HUES6 (cell line): ENCODE results near the gene TAGLN2.

Experiments used
- H3K27ac ChIP-seq: 2 replicates; pipeline ENCODE4 v1.7.0; 2013; ENCODE audit warnings: low read depth, mild to moderate bottlenecking, low read length, inconsistent platforms
- H3K27me3 ChIP-seq: 2 replicates; pipeline ENCODE4 v1.6.1; 2013; ENCODE audit warnings: low read length; ENCODE audit not compliant: control insufficient read depth, insufficient read depth
- H3K36me3 ChIP-seq: 2 replicates; pipeline ENCODE4 v1.6.1; 2013; ENCODE audit warnings: low read length; ENCODE audit not compliant: control insufficient read depth, insufficient read depth
- H3K4me1 ChIP-seq: 2 replicates; pipeline ENCODE4 v1.6.1; 2013; ENCODE audit warnings: low read length; ENCODE audit not compliant: control insufficient read depth, insufficient read depth
- H3K4me3 ChIP-seq: 2 replicates; pipeline ENCODE4 v1.5.1; 2013; ENCODE audit warnings: low read depth, low read length
- H3K9ac ChIP-seq: one replicate; pipeline ENCODE4 v1.6.1; 2013; ENCODE audit warnings: mild to moderate bottlenecking, low read length
- H3K9me3 ChIP-seq: 2 replicates; pipeline ENCODE4 v1.6.1; 2013; ENCODE audit warnings: low read depth, low read length; ENCODE audit not compliant: control insufficient read depth, insufficient read depth

Gene TAGLN2

GRCh38 chr1:159960721-159961381 is 35.5 kb upstream of the TAGLN2 start:
- no peaks in the 10 kb centered on the region for H3K36me3 ChIP-seq
- no peaks in the 10 kb centered on the region for H3K9me3 ChIP-seq
- H3K27ac ChIP-seq = no peak overlapping the region
- no peaks in the 10 kb centered on the region; the same call in 1 of the 2 replicates for H3K27me3 ChIP-seq
- no peak overlapping the region for H3K9ac ChIP-seq
- H3K4me1 ChIP-seq = no peaks in the 10 kb centered on the region
- no peak overlapping the region for H3K4me3 ChIP-seq

GRCh38 chr1:159959451-159959850 is 34.1 kb upstream of the TAGLN2 start:
- H3K27me3 ChIP-seq = no peaks in the 10 kb centered on the region; the same call in 1 of the 2 replicates
- H3K9me3 ChIP-seq = no peaks in the 10 kb centered on the region
- H3K36me3 ChIP-seq = no peaks in the 10 kb centered on the region
- no peak overlapping the region for H3K4me3 ChIP-seq
- H3K4me1 ChIP-seq = no peaks in the 10 kb centered on the region
- no peak overlapping the region for H3K9ac ChIP-seq
- no peak overlapping the region for H3K27ac ChIP-seq

- Histone ChIP-seq H3K36me3 (no peaks in the 10 kb centered on the region), H3K4me1 (peaks cover 2% of the 10 kb centered on the region; the same call in 1 of the 2 replicates), H3K9ac (no peak overlapping the region), H3K9me3 (no peaks in the 10 kb centered on the region), H3K27me3 (peaks cover 2% of the 10 kb centered on the region; the same call in 1 of the 2 replicates), H3K4me3 (no peak overlapping the region), H3K27ac (no peak overlapping the region)
These were observed 33.5 kb upstream of the TAGLN2 start for GRCh38 chr1:159958719-159959380.

GRCh38 chr1:159957824-159958268 is 32.5 kb upstream of the TAGLN2 start:
- H3K9me3 ChIP-seq = no peaks in the 10 kb centered on the region
- peaks cover 12% of the 10 kb centered on the region; the same call in 1 of the 2 replicates for H3K27me3 ChIP-seq
- peaks cover 5% of the 10 kb centered on the region; the same call in 1 of the 2 replicates for H3K4me1 ChIP-seq
- no peak overlapping the region for H3K27ac ChIP-seq
- H3K4me3 ChIP-seq = no peak overlapping the region
- H3K9ac ChIP-seq = no peak overlapping the region
- no peaks in the 10 kb centered on the region for H3K36me3 ChIP-seq

GRCh38 chr1:159955456-159955855 is 30.1 kb upstream of the TAGLN2 start:
- Histone ChIP-seq H3K4me1 (peaks cover 5% of the 10 kb centered on the region; the same call in 1 of the 2 replicates), H3K27ac (no peak overlapping the region), H3K36me3 (no peaks in the 10 kb centered on the region), H3K27me3 (peaks cover 24% of the 10 kb centered on the region), H3K4me3 (no peak overlapping the region), H3K9me3 (no peaks in the 10 kb centered on the region), H3K9ac (no peak overlapping the region)

GRCh38 chr1:159953536-159954515 is 28.5 kb upstream of the TAGLN2 start, which contains the start of gene SLAMF9:
TSS of gene SLAMF9 (minus strand) at chr1:159954237. CDS start at chr1:159954137, 100 bp downstream.
- Histone ChIP-seq H3K4me3 (no peak within 1 kb of the TSS), H3K27me3 (peaks cover 24% of the 10 kb centered on the region), H3K9ac (no peak within 1 kb of the TSS), H3K27ac (no peak within 1 kb of the TSS), H3K9me3 (no peaks in the 10 kb centered on the region), H3K4me1 (peaks cover 5% of the 10 kb centered on the region; the same call in 1 of the 2 replicates), H3K36me3 (no peaks in the 10 kb centered on the region)

GRCh38 chr1:159952932-159953331 is 27.6 kb upstream of the TAGLN2 start:
- no peaks in the 10 kb centered on the region for H3K9me3 ChIP-seq

GRCh38 chr1:159951551-159951950 is 26.2 kb upstream of the TAGLN2 start:
- H3K27me3 ChIP-seq = peaks cover 24% of the 10 kb centered on the region
- H3K4me3 ChIP-seq = no peak overlapping the region
- no peaks in the 10 kb centered on the region for H3K9me3 ChIP-seq
- H3K9ac ChIP-seq = no peak overlapping the region
- H3K4me1 ChIP-seq = peaks cover 6% of the 10 kb centered on the region; the same call in 1 of the 2 replicates
- no peak overlapping the region for H3K27ac ChIP-seq
- no peaks in the 10 kb centered on the region for H3K36me3 ChIP-seq

More at GRCh38 chr1:159952932-159953331, 27.6 kb upstream of the TAGLN2 start:
- Histone ChIP-seq H3K27me3 (peaks cover 24% of the 10 kb centered on the region), H3K4me3 (no peak overlapping the region), H3K4me1 (peaks cover 5% of the 10 kb centered on the region; the same call in 1 of the 2 replicates), H3K27ac (no peak overlapping the region), H3K36me3 (no peaks in the 10 kb centered on the region), H3K9ac (no peak overlapping the region)

- Histone ChIP-seq H3K36me3 (no peaks in the 10 kb centered on the region), H3K27me3 (peaks cover 24% of the 10 kb centered on the region), H3K4me3 (no peak overlapping the region), H3K9me3 (no peaks in the 10 kb centered on the region), H3K27ac (no peak overlapping the region), H3K9ac (no peak overlapping the region), H3K4me1 (peaks cover 11% of the 10 kb centered on the region)
These were observed 25.7 kb upstream of the TAGLN2 start for GRCh38 chr1:159951016-159951415.

GRCh38 chr1:159949981-159950381 is 24.7 kb upstream of the TAGLN2 start:
- Histone ChIP-seq H3K9ac (no peak overlapping the region), H3K36me3 (no peaks in the 10 kb centered on the region), H3K4me3 (no peak overlapping the region), H3K4me1 (peaks cover 12% of the 10 kb centered on the region), H3K9me3 (no peaks in the 10 kb centered on the region), H3K27me3 (peaks cover 25% of the 10 kb centered on the region), H3K27ac (no peak overlapping the region)
